Rectal smooth muscle tissue (tissue), 1 donor: Measurements from ENCODE around the gene EFEMP2.
A peak's percentile ranks its signal among the peaks of the same experiment; 100 is the strongest.

ENCODE experiments used
- H3K27ac ChIP-seq: one replicate; pipeline ENCODE4 v1.7.0; 2013; ENCODE audit warnings: low read depth, low read length, inconsistent platforms
- H3K27me3 ChIP-seq: one replicate; pipeline ENCODE4 v1.7.0; 2013; ENCODE audit warnings: low read length; ENCODE audit not compliant: control insufficient read depth, insufficient read depth
- H3K36me3 ChIP-seq: one replicate; pipeline ENCODE4 v1.7.0; 2013; ENCODE audit warnings: low read length; ENCODE audit not compliant: control insufficient read depth, insufficient read depth
- H3K4me1 ChIP-seq: one replicate; pipeline ENCODE4 v1.7.0; 2013; ENCODE audit warnings: low read length; ENCODE audit not compliant: control insufficient read depth, insufficient read depth
- H3K4me3 ChIP-seq: one replicate; pipeline ENCODE4 v1.7.0; 2013; ENCODE audit warnings: low read length
- H3K9ac ChIP-seq: one replicate; pipeline ENCODE4 v1.7.0; 2013; ENCODE audit warnings: low read length

Gene EFEMP2

GRCh38 chr11:65826984-65827735 is 45.4 kb downstream of the EFEMP2 start:
- H3K36me3 ChIP-seq, result no peaks in the 10 kb centered on the region
- H3K4me3 ChIP-seq, result no peak overlapping the region
- no peaks in the 10 kb centered on the region for H3K27me3 ChIP-seq
- no peaks in the 10 kb centered on the region for H3K4me1 ChIP-seq
- H3K27ac ChIP-seq, result no peak overlapping the region
- H3K9ac ChIP-seq, result no peak overlapping the region

GRCh38 chr11:65822776-65823528 is 49.6 kb downstream of the EFEMP2 start:
- H3K4me1 ChIP-seq, result no peaks in the 10 kb centered on the region
- no peak overlapping the region for H3K9ac ChIP-seq
- H3K36me3 ChIP-seq, result no peaks in the 10 kb centered on the region
- H3K4me3 ChIP-seq, result no peak overlapping the region
- no peak overlapping the region for H3K27ac ChIP-seq
- H3K27me3 ChIP-seq, result no peaks in the 10 kb centered on the region

- H3K27me3 ChIP-seq, result no peaks in the 10 kb centered on the region
- H3K36me3 ChIP-seq, result no peaks in the 10 kb centered on the region
- no peak overlapping the region for H3K4me3 ChIP-seq
- no peak overlapping the region for H3K27ac ChIP-seq
- H3K9ac ChIP-seq, result no peak overlapping the region
- H3K4me1 ChIP-seq, result no peaks in the 10 kb centered on the region
These were observed 51.5 kb downstream of the EFEMP2 start for GRCh38 chr11:65821107-65821506.

- no peaks in the 10 kb centered on the region for H3K27me3 ChIP-seq
- no peaks in the 10 kb centered on the region for H3K4me1 ChIP-seq
These were observed 54.5 kb downstream of the EFEMP2 start for GRCh38 chr11:65817835-65818680.

GRCh38 chr11:65817312-65817834 is 55.2 kb downstream of the EFEMP2 start:
- H3K9ac ChIP-seq, result no peak overlapping the region
- H3K4me1 ChIP-seq, result no peaks in the 10 kb centered on the region
- peak overlapping the region; percentile 61 for H3K27ac ChIP-seq
- H3K36me3 ChIP-seq, result no peaks in the 10 kb centered on the region
- no peaks in the 10 kb centered on the region for H3K27me3 ChIP-seq
- peak overlapping the region; percentile 81 for H3K4me3 ChIP-seq

More at GRCh38 chr11:65817835-65818680, 54.5 kb downstream of the EFEMP2 start:
- peak overlapping the region; percentile 61 for H3K27ac ChIP-seq
- H3K4me3 ChIP-seq, result peak overlapping the region; percentile 81
- H3K9ac ChIP-seq, result no peak overlapping the region
- H3K36me3 ChIP-seq, result no peaks in the 10 kb centered on the region

GRCh38 chr11:65816696-65817095 is 55.9 kb downstream of the EFEMP2 start:
- Histone ChIP-seq H3K4me1 (no peaks in the 10 kb centered on the region), H3K4me3 (peak overlapping the region; percentile 19), H3K9ac (no peak overlapping the region), H3K27me3 (no peaks in the 10 kb centered on the region), H3K27ac (no peak overlapping the region), H3K36me3 (no peaks in the 10 kb centered on the region)
